Smooth muscle cell (in vitro differentiated cells): ENCODE measurements around the gene ATP6V0E2. TPM values are rescaled to one million over a fixed set of nuclear protein-coding genes. Genes with fewer than 3 reads are reported as not detected.

Experiments
- DNase-seq: peaks from one replicate; lab custom pipeline; 2025; ENCODE audit not compliant: unreplicated experiment; lab: John Stamatoyannopoulos, UW
- H2AFZ ChIP-seq: fragments of 200-600 bp; sonication (generic); 2 replicates; pipeline ENCODE4 v1.6.0; 2016; ENCODE audit warnings: antibody characterized with exemption, low read depth, mild to moderate bottlenecking
- H3F3A ChIP-seq: fragments of 200-600 bp; sonication (generic); 2 replicates; pipeline ENCODE4 v1.6.0; 2017; ENCODE audit warnings: antibody characterized with exemption, low read depth
- H3K27ac ChIP-seq: fragments of 200-600 bp; sonication (generic); 2 replicates; pipeline ENCODE4 v1.5.1; 2016; ENCODE audit warnings: low read depth, mild to moderate bottlenecking
- H3K27me3 ChIP-seq: fragments of 200-600 bp; sonication (generic); 2 replicates; pipeline ENCODE4 v1.6.1; 2016; ENCODE audit warnings: low read depth, mild to moderate bottlenecking
- H3K36me3 ChIP-seq: fragments of 200-600 bp; sonication (generic); 2 replicates; pipeline ENCODE4 v1.5.1; 2016; ENCODE audit warnings: low read depth
- H3K4me1 ChIP-seq: fragments of 200-600 bp; sonication (generic); 2 replicates; pipeline ENCODE4 v1.5.1; 2016; ENCODE audit warnings: low read depth
- H3K4me2 ChIP-seq: fragments of 200-600 bp; sonication (generic); 2 replicates; pipeline ENCODE4 v1.6.0; 2016; ENCODE audit warnings: mild to moderate bottlenecking
- H3K4me3 ChIP-seq: fragments of 200-600 bp; sonication (generic); 2 replicates; pipeline ENCODE4 v1.5.1; 2016; ENCODE audit warnings: mild to moderate bottlenecking
- H3K79me2 ChIP-seq: fragments of 200-600 bp; sonication (generic); 2 replicates; pipeline ENCODE4 v1.6.0; 2016; ENCODE audit warnings: low read depth, mild to moderate bottlenecking
- H3K9ac ChIP-seq: fragments of 200-600 bp; sonication (generic); 2 replicates; pipeline ENCODE4 v1.6.0; 2016; ENCODE audit warnings: low read depth
- H3K9me3 ChIP-seq: fragments of 200-600 bp; sonication (generic); replicated peaks from 2 replicates; pipeline ENCODE4 v1.5.1; 2016; ENCODE audit warnings: low read depth
- H4K20me1 ChIP-seq: fragments of 200-600 bp; sonication (generic); 2 replicates; pipeline ENCODE4 v1.6.0; 2016; ENCODE audit warnings: low read depth
- CTCF ChIP-seq: fragments of 200-600 bp; sonication (generic); IDR thresholded peaks from 2 replicates; pipeline ENCODE4 v1.5.1; 2017; ENCODE audit warnings: borderline replicate concordance, mild to moderate bottlenecking, antibody characterized with exemption; ENCODE audit not compliant: insufficient read depth, poor library complexity, severe bottlenecking
- WGBS: methylation state at CpG from one replicate; pipeline ENCODE4 v1.1.7; 2016; ENCODE audit warnings: low lambda C conversion rate; 5-methylcytosine and 5-hydroxymethylcytosine counted together
- polyA plus RNA-seq: library from polyadenylated mRNA; unstranded; fragments of >200 nt; fragmentation: Nextera tagmentation; extraction: Ambion mirVana; gene quantifications from 2 replicates; pipeline ENCODE4 v1.2.1, GENCODE V29; 2016
- total RNA-seq: library from RNA; depleted of rRNA; stranded (reverse); fragments of >200 nt; gene quantifications from 2 replicates; pipeline ENCODE4 v1.2.3, GENCODE V29; 2014

Gene ATP6V0E2
- total RNA-seq (1.3 and 4.6 TPM in 2 replicates), polyA plus RNA-seq (4.6 and 20.0 TPM in 2 replicates)

GRCh38 chr7:149873074-149873969 is at the start of gene ATP6V0E2:
ATP6V0E2 (plus strand) TSS chr7:149873969; CDS start chr7:149874066, 97 bp downstream.
- H3K27ac ChIP-seq, result no peak within 1 kb of the TSS
- H3K4me2 ChIP-seq, result peak within 1 kb of the TSS; percentile 98
- H2AFZ ChIP-seq, result peak within 1 kb of the TSS; percentile 98
- H3K9me3 ChIP-seq, result no peaks in the 10 kb centered on the region
- peak within 1 kb of the TSS; percentile 87 for H3K4me3 ChIP-seq
- H3K27me3 ChIP-seq, result peaks cover 8% of the 10 kb centered on the region
- peaks cover 5% of the 10 kb centered on the region for H3K4me1 ChIP-seq
- peak within 1 kb of the TSS; percentile 24 for H3K9ac ChIP-seq
- H3F3A ChIP-seq, result no peaks in the 10 kb centered on the region
- WGBS, result 2% methylated on average over 92 of the region's 93 CpGs
- TF ChIP-seq CTCF, result peak; percentile 5
- peak; percentile 61 for DNase-seq
- H4K20me1 ChIP-seq, result no peaks in the 10 kb centered on the region
- H3K36me3 ChIP-seq, result no peaks in the 10 kb centered on the region
- H3K79me2 ChIP-seq, result no peaks in the 10 kb centered on the region

- no peak overlapping the region for H3K9ac ChIP-seq
- no peaks in the 10 kb centered on the region for H3K27me3 ChIP-seq
- H3K36me3 ChIP-seq, result no peaks in the 10 kb centered on the region
- no peaks in the 10 kb centered on the region for H3K4me1 ChIP-seq
- DNase-seq, result no peak
- H3K4me3 ChIP-seq, result no peak overlapping the region
- H3K4me2 ChIP-seq, result no peak overlapping the region
- no peaks in the 10 kb centered on the region for H4K20me1 ChIP-seq
- 90% methylated on average over 13 of the region's 13 CpGs for WGBS
- H2AFZ ChIP-seq, result no peak overlapping the region
- no peaks in the 10 kb centered on the region for H3K9me3 ChIP-seq
- no peak for TF ChIP-seq CTCF
- no peak overlapping the region for H3K27ac ChIP-seq
- no peaks in the 10 kb centered on the region for H3K79me2 ChIP-seq
- no peaks in the 10 kb centered on the region for H3F3A ChIP-seq
These were observed 49.4 kb upstream of the ATP6V0E2 start for GRCh38 chr7:149824301-149824741.

- H3K79me2 ChIP-seq, result no peaks in the 10 kb centered on the region
- H3K4me2 ChIP-seq, result no peak overlapping the region
- no peaks in the 10 kb centered on the region for H3K27me3 ChIP-seq
- no peaks in the 10 kb centered on the region for H4K20me1 ChIP-seq
- no peak overlapping the region for H3K9ac ChIP-seq
- H3F3A ChIP-seq, result no peaks in the 10 kb centered on the region
- no peak overlapping the region for H3K27ac ChIP-seq
- no peak for DNase-seq
- WGBS, result 89% methylated on average over 19 of the region's 19 CpGs
- H2AFZ ChIP-seq, result no peak overlapping the region
- no peaks in the 10 kb centered on the region for H3K9me3 ChIP-seq
- no peak for TF ChIP-seq CTCF
- H3K36me3 ChIP-seq, result no peaks in the 10 kb centered on the region
- no peak overlapping the region for H3K4me3 ChIP-seq
- no peaks in the 10 kb centered on the region for H3K4me1 ChIP-seq
These were observed 48.8 kb upstream of the ATP6V0E2 start for GRCh38 chr7:149824748-149825566.
